Parathyroid adenoma (tissue), 2 donors: Measurements from ENCODE around the gene ACOT13.
"Not testable (repeated sequence)": the region's sequence is repeated elsewhere in the genome, so short reads cannot be mapped to it uniquely, and the experiment has no call there.

Experiments
- H2AFZ ChIP-seq: fragments of 300-600 bp; sonication (generic); one replicate; pipeline ENCODE4 v1.7.0; 2017; ENCODE audit warnings: antibody characterized with exemption, mild to moderate bottlenecking
- H3K27ac ChIP-seq: fragments of 300-600 bp; sonication (generic); one replicate; pipeline ENCODE4 v1.7.0; 2017
- H3K27me3 ChIP-seq: fragments of 300-600 bp; sonication (generic); one replicate; pipeline ENCODE4 v1.7.0; 2017; ENCODE audit warnings: low read length; ENCODE audit not compliant: control insufficient read depth, insufficient read depth
- H3K36me3 ChIP-seq: fragments of 300-600 bp; sonication (generic); one replicate; pipeline ENCODE4 v1.7.0; 2017; ENCODE audit warnings: low read length; ENCODE audit not compliant: control insufficient read depth, insufficient read depth
- H3K4me1 ChIP-seq: fragments of 300-600 bp; sonication (generic); one replicate; pipeline ENCODE4 v1.7.0; 2017; ENCODE audit warnings: control low read depth
- H3K4me2 ChIP-seq: fragments of 300-600 bp; sonication (generic); one replicate; pipeline ENCODE4 v1.7.0; 2017; ENCODE audit warnings: low read length
- H3K4me3 ChIP-seq: fragments of 300-600 bp; sonication (generic); one replicate; pipeline ENCODE4 v1.7.0; 2017; ENCODE audit warnings: low read depth, low read length
- H3K79me2 ChIP-seq: fragments of 300-600 bp; sonication (generic); one replicate; pipeline ENCODE4 v1.7.0; 2017; ENCODE audit warnings: control low read depth
- H3K9ac ChIP-seq: fragments of 300-600 bp; sonication (generic); one replicate; pipeline ENCODE4 v1.7.0; 2017; ENCODE audit warnings: mild to moderate bottlenecking
- H3K9me3 ChIP-seq: fragments of 300-600 bp; sonication (generic); one replicate; pipeline ENCODE4 v1.7.0; 2017; ENCODE audit warnings: low read length; ENCODE audit not compliant: control insufficient read depth
- TF ChIP-seq, protein P1 (sequence below): fragments of 300-600 bp; sonication (generic); IDR thresholded peaks from one replicate; pipeline ENCODE4 v1.7.0; 2017; ENCODE audit warnings: antibody characterized with exemption, mild to moderate bottlenecking
- donor health status: primary hyperparathyroidism.

Gene ACOT13

DNA sequence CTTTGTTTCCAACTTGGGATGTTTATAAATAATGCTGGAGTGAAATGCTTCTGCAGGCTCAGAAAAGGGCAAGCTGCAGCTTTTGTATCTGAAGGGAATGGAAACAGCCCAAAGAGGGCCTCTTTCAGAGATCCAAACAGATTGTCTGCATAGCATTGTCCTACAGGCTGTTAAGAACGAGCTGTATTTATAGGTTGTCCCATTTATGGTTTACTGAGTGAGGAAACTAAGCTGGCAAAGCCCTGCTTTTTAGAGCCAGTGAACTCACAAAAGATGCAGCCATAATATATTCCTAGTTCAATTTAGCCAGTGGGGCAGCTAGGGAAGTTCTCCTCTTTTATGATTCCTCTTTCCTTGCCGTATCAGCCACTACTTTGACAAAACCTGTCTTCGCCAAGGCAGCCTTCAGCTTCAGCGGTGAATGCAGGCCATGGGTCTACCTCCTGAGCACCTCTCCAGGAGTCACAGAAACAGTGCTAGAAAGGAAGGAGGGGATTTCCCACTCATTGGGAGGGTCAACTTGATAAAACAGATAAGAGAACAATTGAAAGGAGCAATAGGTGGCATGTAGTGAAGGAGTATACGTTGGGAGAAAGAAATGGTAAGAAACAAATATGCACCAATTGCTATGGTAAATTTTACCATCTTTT lies 35.9 kb upstream of the ACOT13 start:
- TF ChIP-seq, protein P1, sequence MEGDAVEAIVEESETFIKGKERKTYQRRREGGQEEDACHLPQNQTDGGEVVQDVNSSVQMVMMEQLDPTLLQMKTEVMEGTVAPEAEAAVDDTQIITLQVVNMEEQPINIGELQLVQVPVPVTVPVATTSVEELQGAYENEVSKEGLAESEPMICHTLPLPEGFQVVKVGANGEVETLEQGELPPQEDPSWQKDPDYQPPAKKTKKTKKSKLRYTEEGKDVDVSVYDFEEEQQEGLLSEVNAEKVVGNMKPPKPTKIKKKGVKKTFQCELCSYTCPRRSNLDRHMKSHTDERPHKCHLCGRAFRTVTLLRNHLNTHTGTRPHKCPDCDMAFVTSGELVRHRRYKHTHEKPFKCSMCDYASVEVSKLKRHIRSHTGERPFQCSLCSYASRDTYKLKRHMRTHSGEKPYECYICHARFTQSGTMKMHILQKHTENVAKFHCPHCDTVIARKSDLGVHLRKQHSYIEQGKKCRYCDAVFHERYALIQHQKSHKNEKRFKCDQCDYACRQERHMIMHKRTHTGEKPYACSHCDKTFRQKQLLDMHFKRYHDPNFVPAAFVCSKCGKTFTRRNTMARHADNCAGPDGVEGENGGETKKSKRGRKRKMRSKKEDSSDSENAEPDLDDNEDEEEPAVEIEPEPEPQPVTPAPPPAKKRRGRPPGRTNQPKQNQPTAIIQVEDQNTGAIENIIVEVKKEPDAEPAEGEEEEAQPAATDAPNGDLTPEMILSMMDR: no peak

GRCh38 chr6:24631671-24632070 lies 35.2 kb upstream of the ACOT13 start:
- H3K4me3 ChIP-seq: no peak overlapping the region
- H3K79me2 ChIP-seq: no peaks in the 10 kb centered on the region
- no peak overlapping the region for H3K4me2 ChIP-seq
- H3K4me1 ChIP-seq: no peaks in the 10 kb centered on the region
- H3K36me3 ChIP-seq: no peaks in the 10 kb centered on the region
- H2AFZ ChIP-seq: no peak overlapping the region
- H3K9ac ChIP-seq: no peak overlapping the region
- TF ChIP-seq, protein P1: no peak
- H3K9me3 ChIP-seq: no peaks in the 10 kb centered on the region
- no peaks in the 10 kb centered on the region for H3K27me3 ChIP-seq
- H3K27ac ChIP-seq: no peak overlapping the region

More for the DNA sequence above, 35.9 kb upstream of the ACOT13 start:
- Histone ChIP-seq H3K4me1 (no peaks in the 10 kb centered on the region), H3K27ac (no peak overlapping the region), H2AFZ (no peak overlapping the region), H3K36me3 (no peaks in the 10 kb centered on the region), H3K79me2 (no peaks in the 10 kb centered on the region), H3K9ac (no peak overlapping the region), H3K4me3 (no peak overlapping the region), H3K9me3 (no peaks in the 10 kb centered on the region), H3K4me2 (no peak overlapping the region), H3K27me3 (no peaks in the 10 kb centered on the region)

DNA sequence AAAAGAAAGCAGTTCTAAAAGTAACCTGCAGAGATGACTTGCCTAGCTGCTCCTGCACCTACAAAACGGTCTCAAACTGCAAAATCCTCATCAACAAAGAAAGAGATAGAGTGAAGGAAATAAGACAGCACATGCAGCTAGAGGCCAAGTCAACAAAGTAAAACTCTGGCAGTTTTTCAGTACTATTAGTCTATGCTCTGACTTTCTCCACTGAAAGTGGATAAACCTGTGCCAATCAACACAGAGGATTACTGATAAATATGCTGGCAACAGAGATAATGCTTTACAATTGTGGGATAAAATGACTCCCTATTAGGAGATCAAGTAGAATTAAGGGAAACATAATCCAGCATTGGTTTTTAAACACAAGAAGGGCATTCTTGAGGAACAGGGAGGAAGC lies 34.3 kb upstream of the ACOT13 start:
- H3K4me2 ChIP-seq: no peak overlapping the region
- H3K36me3 ChIP-seq: no peaks in the 10 kb centered on the region
- H3K4me1 ChIP-seq: no peaks in the 10 kb centered on the region
- no peak overlapping the region for H3K9ac ChIP-seq
- H2AFZ ChIP-seq: no peak overlapping the region
- no peaks in the 10 kb centered on the region for H3K9me3 ChIP-seq
- no peaks in the 10 kb centered on the region for H3K27me3 ChIP-seq
- TF ChIP-seq, protein P1: no peak
- no peaks in the 10 kb centered on the region for H3K79me2 ChIP-seq
- H3K4me3 ChIP-seq: no peak overlapping the region
- H3K27ac ChIP-seq: no peak overlapping the region

- no peak overlapping the region for H3K4me3 ChIP-seq
- H3K27ac ChIP-seq: no peak overlapping the region
- no peaks in the 10 kb centered on the region for H3K27me3 ChIP-seq
- no peaks in the 10 kb centered on the region for H3K9me3 ChIP-seq
- H3K36me3 ChIP-seq: no peaks in the 10 kb centered on the region
- no peaks in the 10 kb centered on the region for H3K4me1 ChIP-seq
- no peak overlapping the region for H2AFZ ChIP-seq
- TF ChIP-seq, protein P1: no peak
- H3K9ac ChIP-seq: no peak overlapping the region
- no peaks in the 10 kb centered on the region for H3K79me2 ChIP-seq
- H3K4me2 ChIP-seq: no peak overlapping the region
Observed at GRCh38 chr6:24636681-24637080, 30.2 kb upstream of the ACOT13 start.

DNA sequence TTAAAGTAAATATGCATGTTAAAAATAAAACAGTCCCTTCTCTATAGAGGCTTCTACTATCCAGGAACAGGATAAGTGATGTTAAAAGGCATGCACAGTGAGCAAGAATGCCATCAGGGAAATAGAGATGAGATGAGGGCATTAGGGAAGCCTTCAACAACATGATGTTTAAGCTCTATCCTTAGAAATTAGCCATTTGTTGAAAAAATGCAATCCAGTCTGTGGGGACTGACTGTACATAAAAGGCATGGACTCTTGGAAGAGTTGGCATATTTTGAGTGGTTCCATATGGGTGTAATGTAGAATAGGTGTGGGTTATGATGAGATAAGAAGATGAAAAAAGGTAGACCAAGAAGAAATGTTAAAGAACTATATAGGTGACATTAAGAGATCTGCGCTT lies 26.7 kb upstream of the ACOT13 start:
- Histone ChIP-seq H3K4me3 (no peak overlapping the region), H3K36me3 (no peaks in the 10 kb centered on the region), H3K9me3 (no peaks in the 10 kb centered on the region), H3K9ac (no peak overlapping the region), H3K4me2 (no peak overlapping the region), H3K27me3 (no peaks in the 10 kb centered on the region), H3K4me1 (no peaks in the 10 kb centered on the region), H2AFZ (no peak overlapping the region), H3K27ac (no peak overlapping the region), H3K79me2 (no peaks in the 10 kb centered on the region)
- TF ChIP-seq, protein P1: no peak

- not testable (repeated sequence) for H3K27ac ChIP-seq, H2AFZ ChIP-seq, H3K9me3 ChIP-seq, H3K4me1 ChIP-seq, H3K4me3 ChIP-seq, H3K79me2 ChIP-seq, H3K27me3 ChIP-seq, H3K4me2 ChIP-seq, H3K9ac ChIP-seq, H3K36me3 ChIP-seq
Observed at GRCh38 chr6:24640631-24641030, 26.2 kb upstream of the ACOT13 start.
